GM18526 (cell line): ENCODE results near the gene TXN2.
A peak's percentile ranks its signal among the peaks of the same experiment; 100 is the strongest.

ENCODE experiments used
- POLR2A ChIP-seq: IDR thresholded peaks from 3 replicates; pipeline ENCODE4 v1.6.1; 2011; ENCODE audit not compliant: insufficient read length; ENCODE audit errors: extremely low read depth

Gene TXN2

DNA sequence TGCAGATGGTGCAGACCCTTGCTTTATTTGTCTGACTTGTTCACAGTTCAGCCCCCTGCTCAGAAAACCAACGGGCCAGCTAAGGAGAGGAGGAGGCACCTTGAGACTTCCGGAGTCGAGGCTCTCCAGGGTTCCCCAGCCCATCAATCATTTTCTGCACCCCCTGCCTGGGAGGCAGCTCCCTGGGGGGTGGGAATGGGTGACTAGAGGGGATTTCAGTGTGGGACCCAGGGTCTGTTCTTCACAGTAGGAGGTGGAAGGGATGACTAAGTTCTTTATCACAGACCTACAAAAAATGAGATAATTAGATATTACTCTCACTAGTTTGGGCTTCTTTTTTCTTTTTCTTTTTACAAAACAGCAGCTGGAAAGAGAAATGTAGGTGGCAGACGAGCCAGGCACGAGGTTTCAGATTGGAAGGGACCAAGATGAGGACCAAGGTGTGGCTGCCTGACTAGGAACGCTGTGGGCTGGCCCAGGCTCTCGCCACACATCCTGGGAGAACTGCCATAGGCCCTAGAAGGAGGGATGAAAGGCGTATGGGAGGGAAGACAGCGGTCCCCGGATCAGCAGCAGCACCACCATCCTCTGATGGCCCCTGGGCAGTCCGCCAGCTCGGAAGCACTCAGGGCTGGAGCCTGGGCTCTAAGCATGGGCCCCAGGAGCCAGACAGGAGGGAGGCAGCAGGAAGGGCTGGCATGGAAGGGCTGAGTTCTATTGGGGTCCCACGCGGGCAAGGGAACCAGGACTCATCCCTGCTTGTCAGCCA, 14.2 kb downstream of the TXN2 start:
- no peak for TF ChIP-seq POLR2A

DNA sequence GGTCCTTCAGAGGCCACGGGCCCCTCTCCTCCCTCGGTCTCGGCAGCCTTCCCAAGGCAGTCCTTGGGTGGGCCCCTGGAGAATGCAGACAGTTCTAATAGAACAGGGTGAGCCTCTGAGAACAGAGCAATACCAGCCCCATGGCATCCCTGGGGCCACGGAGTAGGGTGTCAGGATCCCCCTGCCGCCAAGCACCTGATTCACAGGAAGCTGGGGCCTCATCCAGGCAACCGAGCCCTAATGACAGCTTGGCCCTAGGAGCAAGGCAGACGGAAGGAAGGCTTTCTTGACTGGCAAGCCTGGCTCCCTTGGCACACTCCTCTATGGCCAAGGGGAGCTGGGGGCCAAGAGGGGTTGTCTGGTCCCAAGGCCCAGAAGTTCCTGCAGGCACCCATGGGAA, 15.2 kb downstream of the TXN2 start:
- TF ChIP-seq POLR2A: no peak

DNA sequence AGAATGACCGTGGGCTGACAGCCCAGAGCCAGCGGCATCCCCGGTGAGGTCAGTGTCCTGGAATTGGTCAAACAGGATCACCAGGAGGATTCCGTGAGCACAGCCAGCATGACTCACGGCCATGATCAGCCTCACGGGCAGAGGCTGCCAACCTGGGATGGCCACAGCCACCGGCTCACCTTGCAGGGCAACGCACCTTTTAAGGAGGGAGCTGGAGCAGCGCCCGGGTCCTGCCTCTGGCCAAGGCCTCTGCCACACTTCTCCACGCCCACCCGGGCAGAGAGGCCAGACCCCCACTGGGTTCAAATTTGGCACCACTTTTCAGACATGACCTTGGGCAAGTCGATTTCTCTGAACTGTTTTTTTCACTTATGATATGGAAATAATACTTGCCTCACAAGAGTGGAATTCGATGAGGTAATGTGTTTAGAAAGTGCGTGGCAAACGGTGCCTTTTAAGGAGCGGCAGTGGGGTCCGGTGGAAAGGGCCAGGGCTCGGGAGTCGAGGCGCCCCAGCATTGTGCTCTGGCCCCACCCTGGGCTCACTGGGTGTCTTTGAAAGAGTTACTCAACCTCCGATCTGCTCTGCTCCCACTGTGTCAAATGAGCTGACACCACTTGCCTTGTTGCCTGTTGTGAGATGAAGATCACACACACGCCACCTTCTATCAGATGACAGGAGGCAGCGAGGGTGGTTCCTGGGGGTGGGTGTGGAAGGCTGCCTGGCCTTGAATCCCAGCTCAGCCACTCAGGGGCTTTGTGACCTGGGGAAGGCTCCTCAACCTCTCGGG, 16.0 kb downstream of the TXN2 start:
- no peak for TF ChIP-seq POLR2A

GRCh38 chr22:36464715-36465231, 16.7 kb downstream of the TXN2 start:
- no peak for TF ChIP-seq POLR2A

DNA sequence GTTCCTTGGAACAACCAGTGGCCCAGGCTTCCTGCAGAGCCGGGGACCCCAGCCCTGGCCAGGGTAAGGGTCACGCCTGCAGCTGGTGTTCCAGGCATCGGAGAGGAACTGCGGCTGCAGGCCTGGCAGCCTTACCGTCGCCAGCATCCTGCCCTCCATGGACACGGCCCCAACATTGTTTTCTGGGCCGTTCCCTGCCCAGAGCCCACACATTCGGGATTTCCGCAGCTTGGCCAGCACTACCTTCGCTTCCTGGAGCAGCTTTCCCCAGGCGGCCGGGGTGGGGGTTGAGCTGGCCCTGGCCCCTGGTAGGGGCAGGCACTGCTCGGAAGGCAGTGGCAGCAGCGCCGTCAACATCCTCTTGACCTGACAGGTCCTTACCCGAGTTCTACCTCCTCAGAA, 17.7 kb downstream of the TXN2 start:
- TF ChIP-seq POLR2A: no peak

- TF ChIP-seq POLR2A: no peak
Measured at GRCh38 chr22:36461665-36462649, 19.5 kb downstream of the TXN2 start.

- TF ChIP-seq POLR2A: no peak
Measured at GRCh38 chr22:36460202-36460601, 21.2 kb downstream of the TXN2 start.

DNA sequence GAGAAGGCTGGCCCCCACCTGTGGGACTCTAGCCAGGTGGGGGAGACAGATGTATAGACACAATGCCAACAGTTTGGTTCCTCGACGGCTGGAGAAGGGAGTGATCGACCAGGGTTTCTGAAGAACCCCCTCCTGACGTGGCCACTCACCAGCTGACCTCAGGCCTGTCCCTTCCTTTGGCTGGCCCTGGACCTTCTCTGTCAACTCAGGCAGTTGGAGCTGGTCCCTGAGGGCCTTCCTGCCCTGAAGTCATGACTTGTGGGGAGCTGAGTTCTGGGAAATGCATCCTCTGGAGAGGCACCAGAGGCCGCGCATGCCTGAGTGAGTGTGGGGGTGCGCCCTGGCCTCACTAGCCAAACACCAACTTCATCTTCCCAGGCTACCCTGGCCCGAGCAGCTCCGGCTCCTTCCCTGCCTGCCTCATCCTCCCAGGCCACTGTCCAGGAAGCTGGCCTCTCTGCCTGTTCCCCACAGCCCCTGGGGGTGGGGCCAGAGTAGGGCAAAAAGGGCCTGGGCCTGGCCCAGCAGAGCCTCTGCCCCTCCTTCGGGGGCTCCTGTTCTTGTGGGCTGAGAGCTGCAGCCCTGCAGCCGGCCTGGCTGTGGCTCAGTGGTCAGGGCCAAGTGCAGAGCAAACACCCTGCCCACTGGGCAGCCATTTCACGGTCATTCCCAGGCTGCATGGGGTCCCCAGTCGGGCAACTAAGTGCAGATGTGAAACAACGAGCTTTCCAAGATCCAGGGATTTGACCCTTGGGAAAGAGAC, 23.6 kb downstream of the TXN2 start:
- no peak for TF ChIP-seq POLR2A

- TF ChIP-seq POLR2A: no peak
Measured at GRCh38 chr22:36456464-36456845, 25.0 kb downstream of the TXN2 start.

GRCh38 chr22:36455571-36456463, 25.6 kb downstream of the TXN2 start:
- no peak for TF ChIP-seq POLR2A

GRCh38 chr22:36454916-36455570, 26.4 kb downstream of the TXN2 start:
- peak; percentile 69 for TF ChIP-seq POLR2A

- TF ChIP-seq POLR2A: no peak
Measured at GRCh38 chr22:36453855-36454378, 27.5 kb downstream of the TXN2 start.
